ENCODE measurements around the gene NEDD4L. TPM values are rescaled to one million over a fixed set of nuclear protein-coding genes. Genes with fewer than 3 reads are reported as not detected.

The NEDD4L gene
- total RNA-seq, 1 experiment from 2014 or later: 57.4 TPM

GRCh38 chr18:58161659-58162058, 117.6 kb downstream of the NEDD4L start:
- H4K20me1 ChIP-seq (ENCODE audit: insufficient read depth): no peaks in the 10 kb centered on the region
- no TSS peak for BruUV-seq (replicated peaks)
- H3K4me3 ChIP-seq: no peak overlapping the region
- CTCF ChIA-PET: no interaction called here
- no peak for TF ChIP-seq EZH2 (IDR thresholded peaks at IDR 0.05; ENCODE audit: low read depth)
- TF ChIP-seq, protein P1, sequence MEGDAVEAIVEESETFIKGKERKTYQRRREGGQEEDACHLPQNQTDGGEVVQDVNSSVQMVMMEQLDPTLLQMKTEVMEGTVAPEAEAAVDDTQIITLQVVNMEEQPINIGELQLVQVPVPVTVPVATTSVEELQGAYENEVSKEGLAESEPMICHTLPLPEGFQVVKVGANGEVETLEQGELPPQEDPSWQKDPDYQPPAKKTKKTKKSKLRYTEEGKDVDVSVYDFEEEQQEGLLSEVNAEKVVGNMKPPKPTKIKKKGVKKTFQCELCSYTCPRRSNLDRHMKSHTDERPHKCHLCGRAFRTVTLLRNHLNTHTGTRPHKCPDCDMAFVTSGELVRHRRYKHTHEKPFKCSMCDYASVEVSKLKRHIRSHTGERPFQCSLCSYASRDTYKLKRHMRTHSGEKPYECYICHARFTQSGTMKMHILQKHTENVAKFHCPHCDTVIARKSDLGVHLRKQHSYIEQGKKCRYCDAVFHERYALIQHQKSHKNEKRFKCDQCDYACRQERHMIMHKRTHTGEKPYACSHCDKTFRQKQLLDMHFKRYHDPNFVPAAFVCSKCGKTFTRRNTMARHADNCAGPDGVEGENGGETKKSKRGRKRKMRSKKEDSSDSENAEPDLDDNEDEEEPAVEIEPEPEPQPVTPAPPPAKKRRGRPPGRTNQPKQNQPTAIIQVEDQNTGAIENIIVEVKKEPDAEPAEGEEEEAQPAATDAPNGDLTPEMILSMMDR (conservative IDR thresholded peaks at IDR 0.05): no peak
- H3K27ac ChIP-seq: no peak overlapping the region
- no peak overlapping the region for H2AFZ ChIP-seq
- POLR2A ChIA-PET (ENCODE audit: unreplicated experiment): no interaction called here
- no peaks in the 10 kb centered on the region for H3K27me3 ChIP-seq (ENCODE audit: insufficient read depth, low read depth)
- H3K79me2 ChIP-seq (ENCODE audit: low read depth): peaks cover 59% of the 10 kb centered on the region; the same call in 1 of the 2 replicates
- DNase-seq: no peak
- intact Hi-C loops (cut with micrococcal nuclease; ENCODE audit: unreplicated experiment): no loop called here
- no peak overlapping the region for H3K4me2 ChIP-seq
- no peaks in the 10 kb centered on the region for H3K9me3 ChIP-seq (ENCODE audit: insufficient read depth, low read depth)
- no peaks in the 10 kb centered on the region for H3K4me1 ChIP-seq (replicated peaks; ENCODE audit: insufficient read depth)
- H3K36me3 ChIP-seq (ENCODE audit: low read depth): no peaks in the 10 kb centered on the region
- H3K9me2 ChIP-seq (ENCODE audit: insufficient read depth): no peaks in the 10 kb centered on the region
- peaks cover 15% of the 10 kb centered on the region for H3F3A ChIP-seq (ENCODE audit: insufficient read depth, low read depth)

DNA sequence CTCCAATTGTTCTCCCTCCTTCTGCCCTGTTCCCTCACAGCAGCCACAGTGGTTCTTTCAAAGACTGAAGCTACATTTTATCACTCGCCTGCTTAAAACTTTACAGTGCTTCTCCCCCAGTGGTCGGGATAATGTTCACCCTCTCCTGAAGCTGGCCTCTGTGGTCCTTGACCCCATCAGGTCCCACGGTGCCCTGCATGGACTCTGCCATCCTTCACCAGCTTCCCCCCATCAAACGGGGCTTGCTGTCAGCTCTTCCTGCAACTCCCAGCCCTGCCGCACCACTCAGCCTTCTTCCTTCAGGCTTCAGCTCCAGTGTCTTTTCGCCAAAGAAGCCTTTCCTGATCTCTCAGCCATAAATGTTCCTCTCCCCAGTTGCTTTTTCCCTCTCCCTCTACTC, 118.1 kb downstream of the NEDD4L start:
- intact Hi-C loops (cut with micrococcal nuclease; ENCODE audit: unreplicated experiment): no loop called here
- no peak for DNase-seq

DNA sequence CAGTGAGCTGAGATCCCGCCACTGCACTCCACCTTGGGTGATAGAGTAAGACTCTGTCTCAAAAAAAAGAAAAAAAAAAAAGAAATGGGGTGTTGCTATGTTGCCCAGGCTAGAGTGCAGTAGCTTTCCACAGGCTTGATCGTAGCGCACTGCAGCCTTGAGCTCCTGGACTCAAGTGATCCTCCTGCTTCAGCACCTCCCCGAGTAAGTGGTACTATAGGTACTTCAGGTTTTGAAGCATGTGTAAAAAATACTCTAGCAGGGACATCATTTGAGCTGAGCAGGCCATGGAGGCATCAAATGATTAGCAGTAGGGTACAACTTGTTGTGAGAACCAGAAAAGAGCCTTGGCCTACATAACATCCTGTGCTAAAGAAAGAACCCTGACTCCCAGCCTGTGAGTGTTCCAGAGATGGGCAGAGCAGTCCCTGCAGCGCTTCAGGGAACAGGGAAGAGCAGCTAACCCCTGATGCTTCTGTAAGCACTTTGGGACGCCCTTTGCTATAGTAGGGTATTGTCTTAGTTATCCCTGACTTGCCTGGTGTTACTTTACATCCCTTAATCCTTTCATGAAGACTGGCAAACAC, 119.1 kb downstream of the NEDD4L start:
- Histone ChIP-seq H3K4me1 (replicated peaks; ENCODE audit: insufficient read depth) (no peaks in the 10 kb centered on the region), H3K27me3 (ENCODE audit: insufficient read depth, low read depth) (no peaks in the 10 kb centered on the region), H3K4me3 (no peak overlapping the region), H2AFZ (no peak overlapping the region), H3K9me3 (ENCODE audit: insufficient read depth, low read depth) (no peaks in the 10 kb centered on the region), H3K79me2 (ENCODE audit: low read depth) (peaks cover 45% of the 10 kb centered on the region; the same call in 1 of the 2 replicates), H3K9me2 (ENCODE audit: insufficient read depth) (no peaks in the 10 kb centered on the region), H3K36me3 (ENCODE audit: low read depth) (no peaks in the 10 kb centered on the region), H4K20me1 (ENCODE audit: insufficient read depth) (no peaks in the 10 kb centered on the region), H3K4me2 (no peak overlapping the region), H3K27ac (no peak overlapping the region), H3F3A (ENCODE audit: insufficient read depth, low read depth) (peaks cover 10% of the 10 kb centered on the region)
- POLR2A ChIA-PET (ENCODE audit: unreplicated experiment): no interaction called here
- intact Hi-C loops (cut with micrococcal nuclease; ENCODE audit: unreplicated experiment): no loop called here
- TF ChIP-seq, protein P1 (conservative IDR thresholded peaks at IDR 0.05): no peak
- TF ChIP-seq EZH2 (IDR thresholded peaks at IDR 0.05; ENCODE audit: low read depth): no peak
- CTCF ChIA-PET: no interaction called here
- no peak for DNase-seq
- no TSS peak for BruUV-seq (replicated peaks)

More for the DNA sequence above, 118.1 kb downstream of the NEDD4L start:
- no peaks in the 10 kb centered on the region for H3K36me3 ChIP-seq (ENCODE audit: low read depth)
- no peak overlapping the region for H3K4me2 ChIP-seq
- no peaks in the 10 kb centered on the region for H4K20me1 ChIP-seq (ENCODE audit: insufficient read depth)
- no peak overlapping the region for H3K4me3 ChIP-seq
- H2AFZ ChIP-seq: no peak overlapping the region
- no TSS peak for BruUV-seq (replicated peaks)
- ChIA-PET POLR2A (ENCODE audit: unreplicated experiment) (no interaction called here), CTCF (no interaction called here)
- H3K79me2 ChIP-seq (ENCODE audit: low read depth): peaks cover 54% of the 10 kb centered on the region; the same call in 1 of the 2 replicates
- H3K9me2 ChIP-seq (ENCODE audit: insufficient read depth): no peaks in the 10 kb centered on the region
- H3K27ac ChIP-seq: no peak overlapping the region
- peaks cover 12% of the 10 kb centered on the region for H3F3A ChIP-seq (ENCODE audit: insufficient read depth, low read depth)
- H3K27me3 ChIP-seq (ENCODE audit: insufficient read depth, low read depth): no peaks in the 10 kb centered on the region
- no peaks in the 10 kb centered on the region for H3K4me1 ChIP-seq (replicated peaks; ENCODE audit: insufficient read depth)
- no peak for TF ChIP-seq EZH2 (IDR thresholded peaks at IDR 0.05; ENCODE audit: low read depth)
- TF ChIP-seq, protein P1 (conservative IDR thresholded peaks at IDR 0.05): no peak
- no peaks in the 10 kb centered on the region for H3K9me3 ChIP-seq (ENCODE audit: insufficient read depth, low read depth)

Measured in PC-9 (cell line).